ENCODE data around the gene LDHAL6B. TPM values are rescaled to one million over a fixed set of nuclear protein-coding genes. Genes with fewer than 3 reads are reported as not detected.

The LDHAL6B gene
- total and polyA plus RNA-seq, 2 of the 8 experiments (the other 6 are each of a cell fraction or from before 2014, with no cell fraction given), result not detected

DNA sequence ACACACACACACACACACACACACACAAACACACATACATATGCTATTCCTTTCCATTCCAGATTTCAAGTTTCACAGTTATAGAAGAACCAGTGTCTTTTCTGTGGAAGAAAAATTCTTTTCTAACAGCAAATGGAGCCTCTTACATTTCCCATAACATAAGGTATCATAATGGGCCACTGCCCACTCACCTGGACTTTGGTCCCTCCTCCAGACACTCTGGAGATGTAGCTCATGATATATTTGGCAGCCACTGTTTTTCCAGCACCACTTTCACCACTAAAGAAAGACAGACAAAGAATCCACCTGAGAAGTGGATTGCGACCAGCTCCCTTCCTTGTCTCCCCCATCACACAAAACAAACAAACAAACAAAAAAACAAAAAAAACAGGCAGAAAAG is 29.8 kb downstream of the LDHAL6B start:
- Histone ChIP-seq H2BK15ac (ENCODE audit: low read length) (no peak overlapping the region), H2BK120ac (replicated peaks; ENCODE audit: low read depth, low read length) (no peak overlapping the region), H3K56ac (replicated peaks; ENCODE audit: insufficient read length, low read depth, low read length) (no peak overlapping the region), H2AFZ (ENCODE audit: low read length) (no peak overlapping the region), H4K5ac (ENCODE audit: insufficient read length, low read depth, low read length) (no peak overlapping the region), H2BK20ac (ENCODE audit: low read length) (no peak overlapping the region), H2BK12ac (ENCODE audit: low read depth, low read length) (no peak overlapping the region), H3K79me1 (ENCODE audit: low read depth, low read length) (no peaks in the 10 kb centered on the region; the same call in 1 of the 2 replicates), H3K14ac (ENCODE audit: insufficient read length) (no peak overlapping the region), H4K8ac (ENCODE audit: extremely low read depth, insufficient read depth, low read length) (no peak overlapping the region), H3K9ac (replicated peaks in 1 of 4; ENCODE audit: extremely low read depth in 1 of 4, low read depth in 3 of 4, low read length in 3 of 4) (no peak overlapping the region), H4K20me1 (replicated peaks in 1 of 2; ENCODE audit: control insufficient read depth in 1 of 2, insufficient read depth in 2 of 2, low read length in 2 of 2) (peaks cover 0 to 2% of the 10 kb centered on the region in 2 experiments), H3K27me3 (replicated peaks in 1 of 4; ENCODE audit: control insufficient read depth in 3 of 4, extremely low read depth in 1 of 4, insufficient read depth in 3 of 4, low read length in 3 of 4) (no peaks in the 10 kb centered on the region), H3K36me3 (ENCODE audit: control insufficient read depth in 2 of 4, insufficient read depth in 4 of 4, low read length in 3 of 4) (peaks cover 0 to 4% (median 2%) of the 10 kb centered on the region in 4 experiments; a peak in 2 of 8 replicates), H3K4me1 (replicated peaks in 1 of 4; ENCODE audit: control insufficient read depth in 3 of 4, insufficient read depth in 4 of 4, low read length in 3 of 4) (peaks cover 0 to 5% (median 3%) of the 10 kb centered on the region in 4 experiments; a peak in 5 of 7 replicates), H3K9me3 (ENCODE audit: insufficient read depth in 2 of 2, low read depth in 1 of 2, low read length in 1 of 2) (no peaks in the 10 kb centered on the region), H3K4ac (replicated peaks; ENCODE audit: insufficient read length, low read depth, low read length) (no peak overlapping the region), H3K4me3 (ENCODE audit: extremely low read depth in 1 of 4, insufficient read depth in 2 of 4, low read depth in 3 of 4, low read length in 4 of 4) (no peak overlapping the region), H4K91ac (replicated peaks; ENCODE audit: insufficient read length, low read length) (no peak overlapping the region), H3K79me2 (ENCODE audit: control insufficient read depth in 1 of 2, insufficient read depth in 2 of 2, low read length in 2 of 2) (no peaks in the 10 kb centered on the region; a peak in 1 of 4 replicates), H3K23ac (ENCODE audit: insufficient read length) (no peak overlapping the region), H2BK5ac (ENCODE audit: low read depth, low read length) (no peak overlapping the region), H3K27ac (ENCODE audit: low read depth, low read length) (no peak overlapping the region), H3K18ac (ENCODE audit: extremely low read depth, low read length) (no peak overlapping the region), H3K4me2 (ENCODE audit: insufficient read depth in 1 of 2, low read depth in 2 of 2, low read length in 2 of 2) (no peak overlapping the region), H2AK5ac (ENCODE audit: low read depth, low read length) (no peak overlapping the region), H3K23me2 (ENCODE audit: low read depth, low read length) (peaks cover 2% of the 10 kb centered on the region; the same call in 1 of the 2 replicates)
- CTCF ChIA-PET (ENCODE audit: partially characterized antibody), result interaction anchor here (0.7 to 1.0 kb wide), 2 partner anchors 11 to 12 kb away, joined by 3 read pairs; no protein-coding TSS in a partner anchor
- POLR2A ChIA-PET (ENCODE audit: partially characterized antibody), result interaction anchor here (0.6 kb wide), 1 partner anchor 925 kb away, joined by 3 read pairs; no protein-coding TSS in a partner anchor
- WGBS, 2 experiments (ENCODE audit: extremely low coverage in 1 of 2, insufficient coverage in 1 of 2, insufficient read length in 1 of 2, insufficient replicate concordance in 2 of 2, low coverage in 1 of 2, low lambda C conversion rate in 2 of 2, missing lambda C conversion rate in 1 of 2), result 93% methylated on average over 1 of the region's 1 CpG; no CpG with 5 or more reads in 1 of the 2 experiments
- DNase-seq (ENCODE audit: low read depth in 1 of 2, low spot score in 2 of 2) (no peak), FAIRE-seq (no peak)
- TF ChIP-seq TBP (IDR thresholded peaks at IDR 0.05; ENCODE audit: low read depth, low read length) (no peak), RBBP5 (IDR thresholded peaks at IDR 0.05; ENCODE audit: borderline replicate concordance, low read depth, low read length) (no peak), NANOG (IDR thresholded peaks at IDR 0.05; ENCODE audit: insufficient read depth, low read depth, low read length, poor library complexity, severe bottlenecking) (no peak), KDM5A (IDR thresholded peaks at IDR 0.05; ENCODE audit: low read length) (no peak), TAF7 (optimal IDR thresholded peaks at IDR 0.05; ENCODE audit: borderline replicate concordance, low read depth, low read length) (no peak), CTBP2 (IDR thresholded peaks at IDR 0.05; ENCODE audit: borderline replicate concordance, insufficient read depth, insufficient read length, low read length) (no peak), BACH1 (IDR thresholded peaks at IDR 0.05; ENCODE audit: low read length) (no peak), POLR2A (IDR thresholded peaks at IDR 0.05; ENCODE audit: control extremely low read depth in 1 of 2, low read depth in 2 of 2, low read length in 2 of 2) (no peak), SRF (IDR thresholded peaks at IDR 0.05; ENCODE audit: low read depth, low read length) (no peak), CHD1 (IDR thresholded peaks at IDR 0.05; ENCODE audit: low read depth, low read length) (no peak), TAF1 (IDR thresholded peaks at IDR 0.05; ENCODE audit: low read depth, low read length) (no peak), SP2 (IDR thresholded peaks at IDR 0.05; ENCODE audit: low read length) (no peak), POLR2AphosphoS5 (IDR thresholded peaks at IDR 0.05; ENCODE audit: low read depth, low read length) (no peak), FOSL1 (IDR thresholded peaks at IDR 0.05; ENCODE audit: insufficient read depth, low read depth, low read length) (no peak), SIN3A (conservative IDR thresholded peaks at IDR 0.05 in 1 of 2, IDR thresholded peaks at IDR 0.05 in 1 of 2; ENCODE audit: low read depth in 1 of 2, low read length in 2 of 2) (no peak)

Data from H1 (cell line).